Upper lobe of left lung (tissue), 6 donors: Measurements from ENCODE around the gene FGF10. TPM values are rescaled to one million over a fixed set of nuclear protein-coding genes. Genes with fewer than 3 reads are reported as not detected.

Source experiments
- ATAC-seq, 2 donors: fragments of 200-7000 bp; cut with Tn5 transposase; one replicate each; pipeline ENCODE4 v1.9.1; 2022; ENCODE audit warnings: mild to moderate bottlenecking in 2 of 2, moderate library complexity in 2 of 2; ENCODE audit not compliant: low FRiP score in 2 of 2
- DNase-seq, 2 donors: peaks; one replicate each; pipeline ENCODE4 v3.0.0-alpha.2; 2019 to 2020
- H3K27ac ChIP-seq, 4 donors: fragments of 200-600 bp; sonication (generic); one replicate each; pipeline ENCODE4 v1.5.1; 2016 to 2019
- H3K27me3 ChIP-seq, 4 donors: fragments of 200-600 bp; sonication (generic); one replicate each; pipeline ENCODE4 v1.5.1; 2017 to 2019
- H3K36me3 ChIP-seq, 4 donors: fragments of 200-600 bp; sonication (generic); one replicate each; pipeline ENCODE4 v1.5.1; 2016 to 2019
- H3K4me1 ChIP-seq, 4 donors: fragments of 200-600 bp; sonication (generic); one replicate each; pipeline ENCODE4 v1.5.1; 2018 to 2019
- H3K4me3 ChIP-seq, 4 donors: fragments of 200-600 bp; sonication (generic); one replicate each; pipeline ENCODE4 v1.5.1; 2017 to 2019; ENCODE audit warnings: mild to moderate bottlenecking in 2 of 4, moderate library complexity in 1 of 4
- H3K9me3 ChIP-seq, 4 donors: fragments of 200-600 bp; sonication (generic); one replicate each; pipeline ENCODE4 v1.5.1; 2018 to 2019
- EP300 ChIP-seq, 4 donors: sonication (generic); formaldehyde crosslinking; IDR thresholded peaks; one replicate each; pipeline ENCODE4 v1.5.1; 2017; ENCODE audit warnings: antibody characterized with exemption in 4 of 4, control low read depth in 2 of 4
- POLR2A ChIP-seq, 4 donors: fragments of 450-650 bp; IDR thresholded peaks; one replicate each; pipeline ENCODE4 v1.5.1; 2016 to 2017; ENCODE audit warnings: antibody characterized with exemption in 4 of 4, mild to moderate bottlenecking in 2 of 4
- POLR2AphosphoS5 ChIP-seq, 2 donors: sonication (generic); formaldehyde crosslinking; IDR thresholded peaks; one replicate each; pipeline ENCODE4 v1.5.1; 2017; ENCODE audit warnings: antibody characterized with exemption in 2 of 2
- WGBS, 2 donors: methylation state at CpG; one replicate each; pipeline ENCODE4 v1.1.5; 2017 to 2018; 5-methylcytosine and 5-hydroxymethylcytosine counted together
- total RNA-seq, 6 donors: library from RNA; depleted of rRNA in 4 of 6; stranded (reverse); fragments of >200 nt in 4 of 6; gene quantifications; one replicate each; pipeline versions ENCODE4 v1.1.0 to v1.2.1, GENCODE V29; 2016 to 2021
- TF ChIP-seq, protein P1 (sequence below), 6 experiments: fragments of 450-650 bp in 4 of 6; fragments of 200-600 bp in 2 of 6; sonication (generic) in 2 of 6; IDR thresholded peaks; one replicate each; pipeline ENCODE4 v1.5.1; 2016 to 2019; ENCODE audit warnings: antibody characterized with exemption in 6 of 6
- donor health status: DM: no; HTN: no; CAD: no; lungs with moderate emphysema.
- donor health status: DM: no; HTN: yes; CAD: no; lungs with severe emphysema.

FGF10 gene
- total RNA-seq, 6 donors from 2014 or later = 1.1 to 12.6 (median 2.4) TPM

DNA sequence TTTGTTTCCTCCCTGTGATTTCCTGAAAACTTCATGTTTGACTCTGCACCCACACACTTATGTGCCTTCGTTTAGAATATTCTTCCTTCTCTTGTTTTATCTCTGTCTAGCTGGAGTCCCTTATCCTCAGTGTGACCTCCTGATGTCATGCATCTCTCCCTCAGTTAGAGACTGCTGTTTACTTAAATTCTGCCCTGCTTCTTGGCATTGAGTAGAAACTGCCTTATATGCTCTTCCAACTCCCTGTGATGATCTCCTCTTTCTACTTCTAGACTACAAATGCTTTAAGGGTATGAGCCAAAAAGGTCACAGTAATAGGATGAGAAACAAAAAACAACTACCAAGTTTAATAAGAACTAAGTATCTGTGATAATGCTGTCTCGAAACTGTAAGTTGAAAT, 12.2 kb downstream of the FGF10 start:
- no peaks in the 10 kb centered on the region for H3K9me3 ChIP-seq
- 44 to 52% methylated on average over 2 of the region's 2 CpGs for WGBS, 2 donors
- no peak overlapping the region for H3K27ac ChIP-seq
- H3K36me3 ChIP-seq = no peaks in the 10 kb centered on the region
- no peaks in the 10 kb centered on the region for H3K27me3 ChIP-seq
- TF ChIP-seq, protein P1, sequence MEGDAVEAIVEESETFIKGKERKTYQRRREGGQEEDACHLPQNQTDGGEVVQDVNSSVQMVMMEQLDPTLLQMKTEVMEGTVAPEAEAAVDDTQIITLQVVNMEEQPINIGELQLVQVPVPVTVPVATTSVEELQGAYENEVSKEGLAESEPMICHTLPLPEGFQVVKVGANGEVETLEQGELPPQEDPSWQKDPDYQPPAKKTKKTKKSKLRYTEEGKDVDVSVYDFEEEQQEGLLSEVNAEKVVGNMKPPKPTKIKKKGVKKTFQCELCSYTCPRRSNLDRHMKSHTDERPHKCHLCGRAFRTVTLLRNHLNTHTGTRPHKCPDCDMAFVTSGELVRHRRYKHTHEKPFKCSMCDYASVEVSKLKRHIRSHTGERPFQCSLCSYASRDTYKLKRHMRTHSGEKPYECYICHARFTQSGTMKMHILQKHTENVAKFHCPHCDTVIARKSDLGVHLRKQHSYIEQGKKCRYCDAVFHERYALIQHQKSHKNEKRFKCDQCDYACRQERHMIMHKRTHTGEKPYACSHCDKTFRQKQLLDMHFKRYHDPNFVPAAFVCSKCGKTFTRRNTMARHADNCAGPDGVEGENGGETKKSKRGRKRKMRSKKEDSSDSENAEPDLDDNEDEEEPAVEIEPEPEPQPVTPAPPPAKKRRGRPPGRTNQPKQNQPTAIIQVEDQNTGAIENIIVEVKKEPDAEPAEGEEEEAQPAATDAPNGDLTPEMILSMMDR (IDR thresholded peaks at IDR 0.05) = no peak
- TF ChIP-seq POLR2AphosphoS5 (IDR thresholded peaks at IDR 0.05) (no peak), EP300 (IDR thresholded peaks at IDR 0.05) (no peak), POLR2A (IDR thresholded peaks at IDR 0.05) (no peak)
- ATAC-seq = no peak
- no peak overlapping the region for H3K4me3 ChIP-seq
- no peaks in the 10 kb centered on the region for H3K4me1 ChIP-seq
- DNase-seq = no peak

DNA sequence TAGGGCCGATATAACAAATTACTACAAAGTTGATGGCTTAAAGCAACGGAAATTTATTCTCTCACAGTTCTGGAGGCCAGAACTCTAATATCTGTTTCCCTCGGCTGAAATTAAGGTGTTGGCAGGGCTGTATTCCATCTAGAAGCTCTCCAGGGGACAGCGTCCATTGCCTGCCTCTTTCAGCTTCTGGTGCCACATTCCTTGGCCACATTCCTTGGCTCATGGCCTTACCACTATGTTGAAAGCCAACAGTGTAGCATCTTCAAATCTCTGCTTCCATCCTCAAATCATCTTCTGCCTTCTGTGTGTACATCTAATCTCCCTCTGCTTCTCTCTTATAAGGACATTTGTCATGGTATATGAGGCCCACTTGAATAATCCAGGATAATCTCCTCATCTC, 17.2 kb downstream of the FGF10 start:
- TF ChIP-seq, protein P1 (IDR thresholded peaks at IDR 0.05) = no peak
- no peak for TF ChIP-seq EP300 (IDR thresholded peaks at IDR 0.05)
- no peak for TF ChIP-seq POLR2A (IDR thresholded peaks at IDR 0.05)
- TF ChIP-seq POLR2AphosphoS5 (IDR thresholded peaks at IDR 0.05) = no peak
- H3K27me3 ChIP-seq = no peaks in the 10 kb centered on the region
- no peaks in the 10 kb centered on the region for H3K36me3 ChIP-seq
- 54 to 77% methylated on average over 4 of the region's 4 CpGs for WGBS, 2 donors
- DNase-seq (no peak), ATAC-seq (no peak)
- H3K9me3 ChIP-seq = no peaks in the 10 kb centered on the region
- no peak overlapping the region for H3K4me3 ChIP-seq
- H3K27ac ChIP-seq = no peak overlapping the region
- no peaks in the 10 kb centered on the region for H3K4me1 ChIP-seq

DNA sequence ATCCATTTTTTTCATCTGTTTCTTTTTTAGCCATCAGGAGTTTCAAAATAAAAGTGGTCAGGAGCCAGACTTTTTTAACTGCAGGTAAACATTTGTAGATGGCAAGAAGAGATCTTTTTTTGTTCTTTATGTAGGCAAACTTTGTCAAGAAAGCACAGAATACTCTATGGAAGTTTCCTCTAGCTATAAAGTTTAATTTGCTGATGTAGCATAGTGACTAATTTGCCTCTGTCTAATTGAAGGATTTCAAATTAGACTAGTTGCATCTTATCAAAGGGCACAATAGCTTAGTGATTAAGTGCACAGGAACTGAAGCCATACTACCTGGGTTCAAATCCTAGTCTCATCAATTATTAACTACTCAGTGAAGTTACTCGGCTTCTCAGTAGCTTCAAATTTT, 22.0 kb downstream of the FGF10 start:
- 86 to 87% methylated on average over 1 of the region's 1 CpG for WGBS, 2 donors
- Histone ChIP-seq H3K4me1 (no peaks in the 10 kb centered on the region), H3K27ac (no peak overlapping the region), H3K36me3 (no peaks in the 10 kb centered on the region), H3K27me3 (no peaks in the 10 kb centered on the region), H3K9me3 (no peaks in the 10 kb centered on the region), H3K4me3 (no peak overlapping the region)
- DNase-seq = no peak
- ATAC-seq = no peak
- no peak for TF ChIP-seq EP300 (IDR thresholded peaks at IDR 0.05)
- TF ChIP-seq POLR2AphosphoS5 (IDR thresholded peaks at IDR 0.05) = no peak
- TF ChIP-seq, protein P1 (IDR thresholded peaks at IDR 0.05) = no peak
- no peak for TF ChIP-seq POLR2A (IDR thresholded peaks at IDR 0.05)

DNA sequence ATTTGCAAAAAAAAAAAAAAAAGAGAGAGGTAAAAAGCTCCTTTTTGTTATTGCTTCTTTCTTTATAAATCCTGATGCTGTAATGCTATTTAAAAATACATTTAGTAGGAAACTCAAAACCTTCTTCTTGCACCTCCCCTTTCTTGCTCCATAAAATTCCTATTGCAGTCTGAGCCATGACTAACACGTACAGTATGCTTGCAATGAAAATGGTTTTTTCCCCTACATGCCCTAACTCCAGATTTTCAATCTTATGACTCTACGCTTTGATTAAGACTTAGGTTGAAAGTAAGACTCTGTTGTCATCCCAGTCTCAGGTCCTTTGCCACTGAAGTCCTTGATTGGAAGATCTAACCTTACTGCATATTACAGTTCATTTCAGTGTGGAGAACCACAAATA, 23.9 kb downstream of the FGF10 start:
- H3K4me1 ChIP-seq = no peaks in the 10 kb centered on the region
- no peak overlapping the region for H3K4me3 ChIP-seq
- DNase-seq (no peak), ATAC-seq (no peak)
- H3K27ac ChIP-seq = no peak overlapping the region
- TF ChIP-seq POLR2A (IDR thresholded peaks at IDR 0.05) (no peak), EP300 (IDR thresholded peaks at IDR 0.05) (no peak), POLR2AphosphoS5 (IDR thresholded peaks at IDR 0.05) (no peak)
- TF ChIP-seq, protein P1 (IDR thresholded peaks at IDR 0.05) = no peak
- H3K27me3 ChIP-seq = no peaks in the 10 kb centered on the region
- no peaks in the 10 kb centered on the region for H3K9me3 ChIP-seq
- no peaks in the 10 kb centered on the region for H3K36me3 ChIP-seq
- 45 to 47% methylated on average over 2 of the region's 2 CpGs for WGBS, 2 donors

DNA sequence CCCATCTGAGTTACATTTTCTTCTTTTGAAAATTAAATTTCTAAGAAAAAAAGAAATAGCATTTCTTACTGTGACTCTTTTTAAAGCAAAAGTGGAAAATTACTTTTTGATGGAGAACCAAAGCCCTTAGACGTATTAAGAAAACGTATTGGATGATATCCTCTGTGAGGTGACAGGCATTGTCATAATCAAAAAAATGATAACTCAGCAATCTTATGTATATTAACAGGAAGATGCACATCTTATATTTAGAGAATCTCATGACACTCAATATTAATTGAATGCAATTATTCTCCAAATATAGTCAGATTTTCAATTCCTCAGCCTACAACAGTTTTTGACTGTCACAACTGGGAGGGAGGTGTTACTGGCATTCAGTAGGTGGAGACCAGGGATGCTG, 25.1 kb downstream of the FGF10 start:
- ATAC-seq = no peak
- TF ChIP-seq EP300 (IDR thresholded peaks at IDR 0.05) = no peak
- TF ChIP-seq POLR2AphosphoS5 (IDR thresholded peaks at IDR 0.05) = no peak
- no peak for TF ChIP-seq POLR2A (IDR thresholded peaks at IDR 0.05)
- TF ChIP-seq, protein P1 (IDR thresholded peaks at IDR 0.05) = no peak
- Histone ChIP-seq H3K4me3 (no peak overlapping the region), H3K9me3 (no peaks in the 10 kb centered on the region), H3K36me3 (no peaks in the 10 kb centered on the region), H3K4me1 (no peaks in the 10 kb centered on the region), H3K27ac (no peak overlapping the region), H3K27me3 (no peaks in the 10 kb centered on the region)
- 75 to 93% methylated on average over 2 of the region's 2 CpGs for WGBS, 2 donors
- DNase-seq = no peak
